GM12873 (cell line): Measurements from ENCODE around the gene ARMC9.

Source experiments
- CTCF ChIP-seq: IDR thresholded peaks from 2 replicates; pipeline ENCODE4 v1.5.1; 2012; ENCODE audit warnings: low read depth, mild to moderate bottlenecking, moderate library complexity, low read length, control low read depth; ENCODE audit not compliant: insufficient read depth; ENCODE audit errors: missing control alignments

Gene ARMC9

GRCh38 chr2:231297108-231297908 lies 98.9 kb downstream of the ARMC9 start:
- peak; percentile 87 for TF ChIP-seq CTCF

GRCh38 chr2:231298091-231298490 lies 99.7 kb downstream of the ARMC9 start:
- no peak for TF ChIP-seq CTCF

GRCh38 chr2:231299267-231299666 lies 100.8 kb downstream of the ARMC9 start:
- no peak for TF ChIP-seq CTCF

GRCh38 chr2:231300020-231300721 lies 101.7 kb downstream of the ARMC9 start:
- TF ChIP-seq CTCF, result no peak

- peak; percentile 5 for TF ChIP-seq CTCF
Measured at GRCh38 chr2:231300722-231301076, 102.3 kb downstream of the ARMC9 start.

- TF ChIP-seq CTCF, result no peak
Measured at GRCh38 chr2:231305221-231305620, 106.8 kb downstream of the ARMC9 start.

- TF ChIP-seq CTCF, result no peak
Measured at GRCh38 chr2:231306791-231307393, 108.5 kb downstream of the ARMC9 start.
